ENCODE results near the gene RASSF5. TPM values are rescaled to one million over a fixed set of nuclear protein-coding genes. Genes with fewer than 3 reads are reported as not detected.
A peak's percentile ranks its signal among the peaks of the same experiment; 100 is the strongest.

RASSF5 gene
- polyA plus RNA-seq, 1 of the 3 experiments (the other 2 are of a cell fraction), result 2.2 TPM

DNA sequence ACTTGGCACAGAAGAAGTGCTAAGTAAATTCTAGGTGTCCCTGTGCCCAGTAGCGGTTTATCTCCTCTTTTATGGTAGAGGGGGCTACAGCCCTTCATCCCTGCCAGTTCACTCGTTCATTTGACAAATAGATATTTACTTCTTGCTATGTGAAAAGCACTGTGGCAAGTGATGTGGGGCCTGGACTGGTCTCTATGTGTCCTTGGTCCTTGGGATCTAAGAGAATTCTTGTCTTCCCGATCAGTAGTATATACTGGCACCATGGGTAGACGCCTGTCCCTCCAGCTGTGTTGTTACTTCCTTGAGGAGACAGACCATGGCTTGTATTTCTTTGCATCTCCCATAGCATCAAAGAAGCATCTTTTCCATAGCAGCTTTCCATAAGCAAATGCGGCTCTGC is 75.2 kb downstream of the RASSF5 start:
- 71% methylated on average over 5 of the region's 5 CpGs for WGBS (ENCODE audit: low lambda C conversion rate)
- Histone ChIP-seq H3K27me3 (ENCODE audit: insufficient read depth) (no peaks in the 10 kb centered on the region), H3K79me2 (ENCODE audit: insufficient read depth) (no peaks in the 10 kb centered on the region), H2AFZ (ENCODE audit: low read depth) (no peak overlapping the region), H3K4me3 (ENCODE audit: low read depth in 2 of 2, low read length in 1 of 2) (no peak overlapping the region), H3K9me3 (no peaks in the 10 kb centered on the region), H3K27ac (ENCODE audit: low read depth in 2 of 2, low read length in 1 of 2) (no peak overlapping the region), H3K4me1 (ENCODE audit: control insufficient read depth in 1 of 2, insufficient read depth in 2 of 2, low read depth in 1 of 2, low read length in 1 of 2) (peaks cover 0 to 14% of the 10 kb centered on the region in 2 experiments; a peak in 2 of 4 replicates), H4K20me1 (ENCODE audit: insufficient read depth) (no peaks in the 10 kb centered on the region), H3K36me3 (replicated peaks in 1 of 2; ENCODE audit: control insufficient read depth in 1 of 2, insufficient read depth in 2 of 2, low read length in 1 of 2) (peaks cover 0 to 15% of the 10 kb centered on the region in 2 experiments), H3K4me2 (no peak overlapping the region), H3K9me2 (no peaks in the 10 kb centered on the region), H3F3A (replicated peaks; ENCODE audit: insufficient read depth) (no peaks in the 10 kb centered on the region), H3K9ac (no peak overlapping the region)
- DNase-seq, result no peak
- ChIA-PET POLR2A (interaction anchor here (0.6 kb wide), 1 partner anchor 116 kb away, joined by 4 read pairs; no protein-coding TSS in a partner anchor), CTCF (interaction anchor here (0.9 to 12.7 kb wide), 26 partner anchors 8 to 155 kb away, joined by 3 to 241 read pairs (median 16); partner anchors contain the start of gene EIF2D)
- TF ChIP-seq POLR2AphosphoS5 (IDR thresholded peaks at IDR 0.05; ENCODE audit: low read depth, low read length), result no peak
- TF ChIP-seq, protein P1, sequence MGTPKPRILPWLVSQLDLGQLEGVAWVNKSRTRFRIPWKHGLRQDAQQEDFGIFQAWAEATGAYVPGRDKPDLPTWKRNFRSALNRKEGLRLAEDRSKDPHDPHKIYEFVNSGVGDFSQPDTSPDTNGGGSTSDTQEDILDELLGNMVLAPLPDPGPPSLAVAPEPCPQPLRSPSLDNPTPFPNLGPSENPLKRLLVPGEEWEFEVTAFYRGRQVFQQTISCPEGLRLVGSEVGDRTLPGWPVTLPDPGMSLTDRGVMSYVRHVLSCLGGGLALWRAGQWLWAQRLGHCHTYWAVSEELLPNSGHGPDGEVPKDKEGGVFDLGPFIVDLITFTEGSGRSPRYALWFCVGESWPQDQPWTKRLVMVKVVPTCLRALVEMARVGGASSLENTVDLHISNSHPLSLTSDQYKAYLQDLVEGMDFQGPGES (IDR thresholded peaks at IDR 0.05; ENCODE audit: low read depth, low read length), result no peak
- TF ChIP-seq, protein P2, sequence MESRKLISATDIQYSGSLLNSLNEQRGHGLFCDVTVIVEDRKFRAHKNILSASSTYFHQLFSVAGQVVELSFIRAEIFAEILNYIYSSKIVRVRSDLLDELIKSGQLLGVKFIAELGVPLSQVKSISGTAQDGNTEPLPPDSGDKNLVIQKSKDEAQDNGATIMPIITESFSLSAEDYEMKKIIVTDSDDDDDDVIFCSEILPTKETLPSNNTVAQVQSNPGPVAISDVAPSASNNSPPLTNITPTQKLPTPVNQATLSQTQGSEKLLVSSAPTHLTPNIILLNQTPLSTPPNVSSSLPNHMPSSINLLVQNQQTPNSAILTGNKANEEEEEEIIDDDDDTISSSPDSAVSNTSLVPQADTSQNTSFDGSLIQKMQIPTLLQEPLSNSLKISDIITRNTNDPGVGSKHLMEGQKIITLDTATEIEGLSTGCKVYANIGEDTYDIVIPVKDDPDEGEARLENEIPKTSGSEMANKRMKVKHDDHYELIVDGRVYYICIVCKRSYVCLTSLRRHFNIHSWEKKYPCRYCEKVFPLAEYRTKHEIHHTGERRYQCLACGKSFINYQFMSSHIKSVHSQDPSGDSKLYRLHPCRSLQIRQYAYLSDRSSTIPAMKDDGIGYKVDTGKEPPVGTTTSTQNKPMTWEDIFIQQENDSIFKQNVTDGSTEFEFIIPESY (IDR thresholded peaks at IDR 0.05; ENCODE audit: borderline replicate concordance, low read depth), result no peak
- TF ChIP-seq FOSL2 (IDR thresholded peaks at IDR 0.05; ENCODE audit: borderline replicate concordance, low read depth), result no peak
- TF ChIP-seq ELF1 (IDR thresholded peaks at IDR 0.05), result no peak
- no peak for TF ChIP-seq FOXM1 (IDR thresholded peaks at IDR 0.05; ENCODE audit: low read depth)
- TF ChIP-seq RAD21 (IDR thresholded peaks at IDR 0.05; ENCODE audit: low read length), result no peak
- TF ChIP-seq RCOR1 (IDR thresholded peaks at IDR 0.05; ENCODE audit: low read length), result no peak

DNA sequence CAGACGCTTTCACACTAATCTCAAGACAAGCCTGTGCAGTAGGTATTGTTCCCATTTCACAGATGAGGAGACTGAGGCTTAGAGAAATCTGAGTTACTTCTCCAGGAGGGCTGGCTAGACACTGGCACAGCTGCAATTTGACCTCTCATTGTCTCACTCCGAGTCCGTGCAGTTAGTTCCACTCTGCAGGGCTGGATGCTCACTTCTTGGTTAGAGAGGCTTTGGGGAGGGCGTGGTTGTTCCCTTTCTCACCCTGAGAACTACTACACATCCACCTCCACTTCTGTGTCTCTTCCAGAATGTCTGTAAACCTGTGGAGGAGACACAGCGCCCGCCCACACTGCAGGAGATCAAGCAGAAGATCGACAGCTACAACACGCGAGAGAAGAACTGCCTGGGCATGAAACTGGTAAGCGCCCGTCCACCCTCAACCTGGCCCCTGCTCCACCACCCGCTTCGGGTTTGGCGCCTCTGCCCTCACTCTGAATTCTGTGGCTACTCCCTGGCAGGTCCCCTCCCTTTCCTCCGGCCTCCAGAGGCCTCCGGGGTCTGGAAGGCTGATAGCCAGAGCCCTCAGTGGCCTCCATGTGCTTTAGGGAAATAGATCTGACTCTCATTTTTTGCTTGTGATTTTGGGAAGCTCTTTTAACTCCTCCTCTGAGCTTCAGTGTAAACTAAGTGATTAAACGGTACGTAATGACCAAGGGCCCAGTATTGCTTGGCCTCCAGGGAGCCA is 75.8 kb downstream of the RASSF5 start:
- no peaks in the 10 kb centered on the region for H3K79me2 ChIP-seq (ENCODE audit: insufficient read depth)
- no peak for DNase-seq
- no peaks in the 10 kb centered on the region for H3K27me3 ChIP-seq (ENCODE audit: insufficient read depth)
- ChIA-PET POLR2A (interaction anchor here (1.2 kb wide), 1 partner anchor 93 kb away, joined by 4 read pairs; no protein-coding TSS in a partner anchor), CTCF (interaction anchor here (0.6 to 12.7 kb wide), 42 partner anchors 9 to 1388 kb away, joined by 3 to 241 read pairs (median 5); partner anchors contain the start of genes EIF2D and IKBKE)
- no peak overlapping the region for H3K4me2 ChIP-seq
- no peaks in the 10 kb centered on the region for H4K20me1 ChIP-seq (ENCODE audit: insufficient read depth)
- H3F3A ChIP-seq (replicated peaks; ENCODE audit: insufficient read depth), result peaks cover under 1% of the 10 kb centered on the region
- peaks cover 0 to 14% of the 10 kb centered on the region in 2 experiments; a peak in 2 of 4 replicates for H3K4me1 ChIP-seq (ENCODE audit: control insufficient read depth in 1 of 2, insufficient read depth in 2 of 2, low read depth in 1 of 2, low read length in 1 of 2)
- H3K9me2 ChIP-seq, result no peaks in the 10 kb centered on the region
- peak overlapping the region in 1 of 2 experiments; percentile 17; a peak in 1 of 4 replicates for H3K4me3 ChIP-seq (ENCODE audit: low read depth in 2 of 2, low read length in 1 of 2)
- H3K36me3 ChIP-seq (replicated peaks in 1 of 2; ENCODE audit: control insufficient read depth in 1 of 2, insufficient read depth in 2 of 2, low read length in 1 of 2), result peaks cover 0 to 19% of the 10 kb centered on the region in 2 experiments
- H3K27ac ChIP-seq (ENCODE audit: low read depth in 2 of 2, low read length in 1 of 2), result no peak overlapping the region
- no peak overlapping the region for H2AFZ ChIP-seq (ENCODE audit: low read depth)
- H3K9ac ChIP-seq, result no peak overlapping the region
- no peaks in the 10 kb centered on the region for H3K9me3 ChIP-seq
- 84% methylated on average over 16 of the region's 18 CpGs for WGBS (ENCODE audit: low lambda C conversion rate)
- TF ChIP-seq FOSL2 (IDR thresholded peaks at IDR 0.05; ENCODE audit: borderline replicate concordance, low read depth) (no peak), TAF1 (IDR thresholded peaks at IDR 0.05; ENCODE audit: borderline replicate concordance, low read depth, low read length) (no peak), GATA2 (CRISPR knock-in tag; IDR thresholded peaks at IDR 0.05) (no peak), FOXJ3 (CRISPR knock-in tag; IDR thresholded peaks at IDR 0.05) (no peak), MXI1 (IDR thresholded peaks at IDR 0.05; ENCODE audit: low read depth, low read length) (no peak), JUND (IDR thresholded peaks at IDR 0.05) (no peak), FOXM1 (IDR thresholded peaks at IDR 0.05; ENCODE audit: low read depth) (no peak), TEAD4 (IDR thresholded peaks at IDR 0.05; ENCODE audit: borderline replicate concordance, insufficient read depth) (no peak), RXRA (IDR thresholded peaks at IDR 0.05; ENCODE audit: borderline replicate concordance, low read depth) (no peak), EZH2phosphoT487 (IDR thresholded peaks at IDR 0.05; ENCODE audit: borderline replicate concordance, low read depth) (no peak), POLR2AphosphoS5 (IDR thresholded peaks at IDR 0.05; ENCODE audit: low read depth, low read length) (no peak), RFX5 (IDR thresholded peaks at IDR 0.05; ENCODE audit: low read length) (no peak)
- TF ChIP-seq, protein P2 (IDR thresholded peaks at IDR 0.05; ENCODE audit: borderline replicate concordance, low read depth), result no peak
- TF ChIP-seq, protein P3, sequence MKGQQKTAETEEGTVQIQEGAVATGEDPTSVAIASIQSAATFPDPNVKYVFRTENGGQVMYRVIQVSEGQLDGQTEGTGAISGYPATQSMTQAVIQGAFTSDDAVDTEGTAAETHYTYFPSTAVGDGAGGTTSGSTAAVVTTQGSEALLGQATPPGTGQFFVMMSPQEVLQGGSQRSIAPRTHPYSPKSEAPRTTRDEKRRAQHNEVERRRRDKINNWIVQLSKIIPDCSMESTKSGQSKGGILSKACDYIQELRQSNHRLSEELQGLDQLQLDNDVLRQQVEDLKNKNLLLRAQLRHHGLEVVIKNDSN (IDR thresholded peaks at IDR 0.05; ENCODE audit: borderline replicate concordance, low read depth), result no peak
- TF ChIP-seq, protein P4, sequence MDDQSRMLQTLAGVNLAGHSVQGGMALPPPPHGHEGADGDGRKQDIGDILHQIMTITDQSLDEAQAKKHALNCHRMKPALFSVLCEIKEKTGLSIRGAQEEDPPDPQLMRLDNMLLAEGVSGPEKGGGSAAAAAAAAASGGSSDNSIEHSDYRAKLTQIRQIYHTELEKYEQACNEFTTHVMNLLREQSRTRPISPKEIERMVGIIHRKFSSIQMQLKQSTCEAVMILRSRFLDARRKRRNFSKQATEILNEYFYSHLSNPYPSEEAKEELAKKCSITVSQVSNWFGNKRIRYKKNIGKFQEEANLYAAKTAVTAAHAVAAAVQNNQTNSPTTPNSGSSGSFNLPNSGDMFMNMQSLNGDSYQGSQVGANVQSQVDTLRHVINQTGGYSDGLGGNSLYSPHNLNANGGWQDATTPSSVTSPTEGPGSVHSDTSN (IDR thresholded peaks at IDR 0.05), result no peak
